Measurements from ENCODE around the gene ARRB1. TPM values are rescaled to one million over a fixed set of nuclear protein-coding genes. Genes with fewer than 3 reads are reported as not detected.

ARRB1 gene
- total and polyA plus RNA-seq, 9 of the 15 experiments (the other 6 are each of a cell fraction or from before 2014, with no cell fraction given): 6.6 to 45.4 (median 28.5) TPM

DNA sequence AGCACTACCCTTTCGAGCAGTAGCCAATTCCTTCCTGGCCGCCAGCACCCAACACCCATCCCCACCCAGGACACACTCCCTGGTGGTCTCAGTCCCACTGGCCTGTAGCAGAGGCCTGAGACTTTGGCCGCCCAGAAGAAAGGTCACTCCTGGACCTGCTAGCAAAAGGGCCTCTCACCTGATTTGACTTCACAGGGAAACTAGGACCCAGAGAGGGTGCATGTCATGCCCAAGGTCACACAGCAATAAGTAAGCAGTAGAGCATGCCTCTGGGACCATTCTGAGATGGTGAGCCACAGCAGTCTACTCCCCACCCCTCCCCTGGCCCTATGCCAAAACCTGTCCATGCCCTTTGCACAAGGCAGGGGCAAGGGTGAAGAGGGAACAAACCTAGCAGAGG, 7.3 kb downstream of the ARRB1 start:
- Histone ChIP-seq H3K79me2 (ENCODE audit: control insufficient read depth, insufficient read depth, low read length) (peaks cover 86% of the 10 kb centered on the region), H3K4me2 (ENCODE audit: insufficient read depth, low read length) (peak overlapping the region; percentile 11; the same call in 1 of the 2 replicates), H3K9me3 (replicated peaks; ENCODE audit: control insufficient read depth, insufficient read depth, low read depth, low read length) (no peaks in the 10 kb centered on the region), H3K4me3 (no peak overlapping the region), H3K9ac (ENCODE audit: insufficient read depth in 1 of 2, low read depth in 2 of 2, low read length in 2 of 2) (peak overlapping the region in 1 of 2 experiments; percentile 31; a peak in 1 of 4 replicates), H3K36me3 (ENCODE audit: control insufficient read depth, insufficient read depth, low read length) (peaks cover 37% of the 10 kb centered on the region; the same call in 1 of the 3 replicates), H2AFZ (ENCODE audit: low read depth, low read length) (no peak overlapping the region), H4K20me1 (replicated peaks; ENCODE audit: control insufficient read depth, insufficient read depth, low read length) (peaks cover 19% of the 10 kb centered on the region), H3K27me3 (ENCODE audit: control insufficient read depth in 2 of 2, insufficient read depth in 2 of 2, low read length in 2 of 2) (no peaks in the 10 kb centered on the region), H3K9me1 (ENCODE audit: control insufficient read depth, insufficient read depth, low read length) (no peaks in the 10 kb centered on the region), H3K4me1 (replicated peaks in 1 of 2; ENCODE audit: control insufficient read depth in 2 of 2, insufficient read depth in 2 of 2, low read length in 2 of 2) (peaks cover 67 to 75% of the 10 kb centered on the region in 2 experiments), H3K27ac (ENCODE audit: extremely low read depth, low read depth, low read length) (no peak overlapping the region)
- no peak for DNase-seq (ENCODE audit: extremely low read depth in 1 of 4, low spot score in 3 of 4)
- intact Hi-C loops (cut with micrococcal nuclease): no loop called here
- in situ Hi-C loops (cut with MboI): no loop called here
- TF ChIP-seq RBM25 (IDR thresholded peaks at IDR 0.05; ENCODE audit: low read depth, low read length, severe bottlenecking) (peak; percentile 52), SREBF1 (IDR thresholded peaks at IDR 0.05; ENCODE audit: borderline replicate concordance, low read depth, low read length) (no peak), ZFP36 (IDR thresholded peaks at IDR 0.05; ENCODE audit: low read depth, low read length, partially characterized antibody) (peak; percentile 81), KDM1A (IDR thresholded peaks at IDR 0.05) (peak in 1 of 2 experiments; percentile 56; a peak in 3 of 4 replicates), BCOR (IDR thresholded peaks at IDR 0.05) (peak; percentile 61; the same call in 1 of the 2 replicates), NFIX (CRISPR knock-in tag; IDR thresholded peaks at IDR 0.05; ENCODE audit: low read depth) (peak; percentile 32; the same call in 1 of the 2 replicates), NFIC (IDR thresholded peaks at IDR 0.05) (peak; percentile 93)
- TF ChIP-seq, protein P1, sequence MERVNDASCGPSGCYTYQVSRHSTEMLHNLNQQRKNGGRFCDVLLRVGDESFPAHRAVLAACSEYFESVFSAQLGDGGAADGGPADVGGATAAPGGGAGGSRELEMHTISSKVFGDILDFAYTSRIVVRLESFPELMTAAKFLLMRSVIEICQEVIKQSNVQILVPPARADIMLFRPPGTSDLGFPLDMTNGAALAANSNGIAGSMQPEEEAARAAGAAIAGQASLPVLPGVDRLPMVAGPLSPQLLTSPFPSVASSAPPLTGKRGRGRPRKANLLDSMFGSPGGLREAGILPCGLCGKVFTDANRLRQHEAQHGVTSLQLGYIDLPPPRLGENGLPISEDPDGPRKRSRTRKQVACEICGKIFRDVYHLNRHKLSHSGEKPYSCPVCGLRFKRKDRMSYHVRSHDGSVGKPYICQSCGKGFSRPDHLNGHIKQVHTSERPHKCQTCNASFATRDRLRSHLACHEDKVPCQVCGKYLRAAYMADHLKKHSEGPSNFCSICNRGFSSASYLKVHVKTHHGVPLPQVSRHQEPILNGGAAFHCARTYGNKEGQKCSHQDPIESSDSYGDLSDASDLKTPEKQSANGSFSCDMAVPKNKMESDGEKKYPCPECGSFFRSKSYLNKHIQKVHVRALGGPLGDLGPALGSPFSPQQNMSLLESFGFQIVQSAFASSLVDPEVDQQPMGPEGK (CRISPR knock-in tag; IDR thresholded peaks at IDR 0.05; ENCODE audit: borderline replicate concordance): no peak
- no peak for FAIRE-seq
- no TSS peak for BruUV-seq (replicated peaks)
- ATAC-seq: no peak
- 77% methylated on average over 3 of the region's 3 CpGs for WGBS (ENCODE audit: insufficient coverage, low coverage, missing lambda C conversion rate)
- ChIA-PET POLR2A (interaction anchor here (0.6 kb wide), 1 partner anchor 1362 kb away, joined by 3 read pairs; no protein-coding TSS in a partner anchor), CTCF (ENCODE audit: low intra/inter-chr PET ratio) (no interaction called here)
